Smooth muscle cell of the brain vasculature (primary cell): ENCODE results near the gene TERT.

Experiments used
- DNase-seq: peaks from one replicate; pipeline ENCODE4 v3.0.0-alpha.2; 2012; ENCODE audit warnings: low read depth, low spot score

Gene TERT

DNA sequence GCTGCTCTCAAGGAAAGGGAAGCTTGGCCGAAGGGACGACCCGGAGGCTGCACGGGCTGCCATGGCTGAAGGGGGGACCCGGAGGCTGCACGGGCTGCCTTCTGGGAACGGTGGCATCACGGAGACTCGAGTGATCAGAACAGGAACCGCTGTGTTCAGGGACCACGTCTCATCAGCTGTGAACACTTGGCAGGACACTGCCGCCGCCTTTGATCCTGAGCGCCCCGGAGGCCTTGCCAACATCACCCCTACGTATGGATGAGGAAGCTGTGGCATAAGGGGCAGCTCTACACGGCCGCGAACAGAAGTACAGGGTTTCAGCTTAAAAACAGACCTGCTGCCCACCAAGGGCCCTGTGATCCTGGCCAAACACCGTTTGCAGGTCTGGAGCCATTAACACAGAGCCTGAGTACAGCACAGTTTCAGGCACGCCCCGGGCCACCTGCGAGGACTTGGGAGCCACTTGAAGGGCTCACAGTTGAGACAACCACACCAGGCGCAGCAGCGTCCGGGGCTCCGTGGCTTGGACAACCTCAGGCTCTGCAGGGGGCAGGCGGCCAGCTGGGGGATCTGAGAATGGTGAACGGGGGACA, 23.9 kb upstream of the TERT start:
- DNase-seq = no peak

DNA sequence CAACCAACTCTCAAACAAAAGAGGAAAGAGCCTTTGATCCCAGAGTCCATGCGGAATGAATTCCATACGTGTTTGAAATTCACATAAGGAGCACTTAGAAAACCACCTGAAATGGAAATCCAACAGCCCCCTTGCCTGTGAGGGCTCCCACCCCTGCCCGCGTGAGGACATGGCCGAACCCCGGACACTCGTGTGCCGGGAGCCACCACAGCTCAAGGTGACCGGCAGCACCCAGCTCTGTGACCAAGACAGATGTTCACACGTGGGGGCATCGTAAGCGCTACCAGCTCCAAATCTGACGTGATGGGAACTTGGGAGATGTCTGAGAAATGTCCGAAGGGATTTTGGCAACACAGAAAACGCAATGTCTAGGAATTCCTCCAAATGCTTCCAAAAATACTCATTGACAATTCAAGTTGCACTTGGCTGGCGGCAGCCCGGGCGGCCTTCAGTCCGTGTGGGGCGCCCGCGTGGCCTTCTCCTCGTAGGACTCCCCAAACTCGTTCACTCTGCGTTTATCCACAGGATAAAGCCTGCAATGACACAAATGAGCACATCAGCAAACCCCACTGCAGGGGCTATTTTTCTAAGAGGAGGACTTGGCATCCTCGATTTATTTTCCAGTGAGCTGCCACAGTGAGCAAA, 23.2 kb upstream of the TERT start:
- DNase-seq = no peak

GRCh38 chr5:1316588-1317340, 21.9 kb upstream of the TERT start:
- DNase-seq = no peak

DNA sequence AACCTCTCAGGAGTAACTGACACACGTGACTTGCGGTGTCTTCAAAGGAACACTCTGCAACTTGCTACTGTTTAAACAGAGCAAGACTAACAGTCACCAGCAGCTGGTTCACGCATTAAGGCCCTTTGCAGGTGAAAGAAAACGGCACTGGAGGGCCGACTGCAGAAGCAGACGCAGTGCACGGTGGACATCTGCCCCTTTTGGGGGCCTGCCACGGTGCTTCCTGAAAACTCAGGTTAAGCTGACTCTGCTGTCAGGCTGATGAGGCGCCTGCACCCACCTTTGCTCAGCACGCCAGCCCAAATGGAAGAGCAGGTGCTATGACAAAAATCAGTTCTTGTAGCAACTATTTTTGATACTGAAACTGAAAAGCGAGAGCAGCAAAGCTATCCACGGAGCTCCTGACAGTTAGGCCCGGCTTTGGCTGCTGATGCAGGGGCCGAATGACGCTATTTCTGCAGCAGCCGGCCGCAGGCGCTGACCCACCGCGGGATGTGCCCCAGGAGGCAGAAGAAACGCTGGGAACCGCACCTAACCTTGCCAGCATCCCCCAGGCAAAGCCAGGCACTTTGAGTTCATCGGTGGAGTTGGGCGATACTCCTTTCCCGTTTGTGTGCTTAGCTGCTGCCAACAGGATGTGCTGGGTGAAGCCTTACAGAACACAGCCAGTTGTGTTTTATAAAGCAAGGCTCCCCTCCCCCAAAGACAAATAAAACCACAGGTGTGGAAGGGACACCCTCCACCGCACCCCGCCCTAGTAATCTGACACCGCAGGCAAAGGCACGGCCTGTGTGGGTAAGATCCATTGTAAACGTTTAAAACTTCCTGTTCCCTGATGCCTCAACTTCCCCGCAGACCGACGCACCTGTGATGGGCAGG, 21.1 kb upstream of the TERT start:
- no peak for DNase-seq

- DNase-seq = no peak
Observed at GRCh38 chr5:1315018-1315708, 20.3 kb upstream of the TERT start.

- no peak for DNase-seq
Observed at GRCh38 chr5:1314564-1314982, 19.7 kb upstream of the TERT start.

DNA sequence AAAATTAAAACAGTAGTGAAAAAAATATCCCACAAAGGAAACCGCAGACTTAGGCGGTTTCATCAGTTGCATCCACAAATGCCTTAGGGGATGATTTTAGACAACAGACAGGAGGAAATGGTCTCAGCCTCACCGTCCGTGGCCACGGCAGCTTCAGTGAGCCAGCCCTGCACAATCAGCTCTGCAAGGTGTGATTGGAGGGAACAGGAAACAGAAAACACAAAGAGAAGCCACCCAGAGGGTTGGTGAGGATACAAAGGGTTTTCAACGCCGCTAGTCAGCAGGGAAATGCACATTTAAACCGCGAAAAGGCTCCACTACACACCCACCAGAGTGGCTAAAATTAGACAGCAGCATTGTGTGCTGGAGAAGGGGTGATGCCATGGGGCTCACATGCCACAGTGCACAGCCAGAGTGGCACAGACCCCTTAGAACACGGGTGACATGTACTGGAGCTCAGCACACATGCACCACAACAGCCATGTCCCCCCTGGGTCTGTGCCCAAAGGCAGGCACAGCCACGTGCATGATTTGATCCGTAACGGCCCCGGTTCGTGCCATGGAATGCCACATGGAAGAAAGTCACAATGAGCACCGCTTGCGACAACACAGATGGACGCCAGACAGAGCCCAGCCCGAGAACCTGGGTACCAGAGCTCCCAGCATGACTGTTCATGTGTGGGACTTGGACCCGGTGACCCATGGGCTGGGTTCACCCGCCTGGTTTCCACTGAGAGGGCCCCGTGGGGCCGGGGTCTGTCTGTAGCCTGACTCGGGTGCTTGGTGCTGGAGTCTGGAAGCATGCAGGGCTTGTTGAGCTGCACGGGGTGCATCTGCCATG, 18.3 kb upstream of the TERT start:
- no peak for DNase-seq

GRCh38 chr5:1312206-1312605, 17.3 kb upstream of the TERT start:
- no peak for DNase-seq

DNA sequence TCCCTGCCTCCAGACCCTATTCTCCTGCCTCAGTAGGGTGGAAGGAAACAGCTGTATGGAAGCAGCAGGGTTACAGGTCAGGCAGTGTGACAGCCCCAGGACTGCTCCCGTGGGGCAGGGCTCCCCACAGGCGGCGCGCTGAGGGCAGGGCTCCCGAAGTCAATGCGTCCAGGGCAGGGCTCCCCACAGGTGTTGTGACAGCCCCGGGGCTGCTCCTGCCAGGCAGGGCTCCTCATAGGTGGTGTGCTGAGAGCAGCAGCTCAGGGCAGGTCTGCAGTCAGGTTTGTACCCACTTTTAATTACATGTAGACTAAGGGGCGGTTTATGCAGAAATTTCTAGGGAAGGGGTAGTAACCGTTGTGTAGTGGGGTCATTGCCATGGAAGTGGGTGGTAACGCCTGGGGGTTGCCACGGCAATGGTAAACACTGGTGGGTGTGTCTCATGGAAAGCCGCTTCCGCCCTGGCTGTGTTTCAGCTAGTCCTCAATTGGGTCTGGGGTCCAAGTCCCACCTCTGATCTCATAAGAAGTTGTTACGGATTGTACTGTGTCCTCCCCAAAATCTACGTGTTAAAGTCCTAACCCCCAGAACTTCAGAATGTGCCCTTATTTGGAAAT, 16.7 kb upstream of the TERT start:
- no peak for DNase-seq

DNA sequence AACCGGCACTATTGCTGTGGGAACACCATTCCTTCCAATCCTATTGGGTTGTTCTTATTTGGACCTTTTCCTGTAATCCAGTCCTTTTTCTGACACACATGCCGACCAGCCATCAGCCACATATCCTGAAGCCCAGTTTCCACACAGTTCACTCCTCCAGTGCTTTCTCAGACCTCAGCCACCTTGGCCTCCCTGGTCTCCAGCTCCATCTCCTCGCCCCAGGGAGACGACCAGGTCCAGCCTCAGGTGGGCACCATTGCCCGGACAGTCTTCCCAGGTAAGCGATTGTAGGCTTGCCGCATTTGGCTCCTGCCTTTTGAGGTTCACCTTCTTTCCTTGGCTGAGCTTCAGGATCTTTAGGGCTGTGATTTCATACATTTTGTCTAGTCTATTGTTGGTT, 15.2 kb upstream of the TERT start:
- DNase-seq = no peak

DNA sequence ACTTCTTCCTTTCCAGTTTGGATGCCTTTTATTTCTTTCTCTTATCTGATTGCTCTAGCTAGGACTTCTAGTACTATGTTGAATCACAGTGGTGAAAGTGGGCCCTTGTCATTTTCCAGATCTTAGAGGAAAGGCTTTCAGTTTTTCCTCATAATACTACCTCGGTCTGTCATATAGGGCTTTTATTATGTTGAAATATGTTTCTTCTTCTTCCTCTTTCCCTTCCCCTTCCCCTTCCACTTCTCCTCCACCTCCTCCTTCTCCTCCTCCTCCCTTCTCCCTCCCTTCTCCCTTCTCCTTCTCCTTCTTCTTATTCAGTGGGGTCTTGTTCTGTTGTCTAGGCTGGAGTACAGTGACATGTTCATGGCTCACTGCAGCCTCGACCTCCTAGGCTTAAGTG, 9.2 kb upstream of the TERT start:
- no peak for DNase-seq

DNA sequence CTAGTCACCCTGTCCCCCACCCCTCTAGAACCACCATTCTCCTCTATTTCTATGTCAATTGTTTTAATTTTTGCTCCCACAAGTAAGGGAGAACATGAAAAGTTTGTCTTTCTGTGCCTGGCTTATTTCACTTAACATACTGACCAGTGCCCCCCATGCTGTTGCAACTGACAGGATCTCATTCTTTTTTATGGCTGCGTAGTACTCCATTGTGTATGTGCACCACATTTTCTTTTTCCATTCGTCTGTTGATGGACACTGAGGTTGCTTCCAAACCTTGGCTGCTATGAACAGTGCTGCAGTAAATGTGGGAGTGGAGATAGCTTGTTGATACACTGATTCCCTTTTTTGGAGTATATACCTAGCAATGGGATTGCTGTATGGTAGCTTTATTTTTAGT, 7.4 kb upstream of the TERT start:
- no peak for DNase-seq

DNA sequence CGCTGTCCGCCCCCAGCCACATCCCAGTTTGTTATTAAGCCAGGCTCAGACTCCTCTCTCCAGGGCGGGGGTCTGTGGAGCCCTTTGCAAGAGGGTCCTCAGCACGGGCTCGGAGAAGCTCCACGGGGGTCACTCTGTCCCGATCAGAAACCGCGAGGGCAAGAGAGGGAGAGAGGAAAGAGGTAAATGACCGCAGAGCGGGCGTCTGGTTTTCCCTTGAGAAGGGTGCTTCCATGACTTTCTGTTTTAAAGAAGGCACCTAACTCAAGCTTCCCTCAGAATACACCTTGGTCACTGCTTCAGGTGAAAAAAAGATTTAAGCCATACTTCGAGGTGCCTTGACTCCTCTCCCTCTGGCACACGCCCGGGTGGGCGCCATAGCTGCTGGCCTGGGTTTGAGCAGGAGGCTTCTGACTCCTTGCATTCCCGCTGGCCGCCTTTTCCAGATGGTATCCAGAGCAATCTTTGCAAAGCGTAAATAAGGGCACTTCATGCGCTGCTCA, 5.8 kb upstream of the TERT start:
- DNase-seq = no peak

- no peak for DNase-seq
Observed at GRCh38 chr5:1299961-1300360, 5.1 kb upstream of the TERT start.

GRCh38 chr5:1299511-1299850, 4.6 kb upstream of the TERT start:
- DNase-seq = no peak

DNA sequence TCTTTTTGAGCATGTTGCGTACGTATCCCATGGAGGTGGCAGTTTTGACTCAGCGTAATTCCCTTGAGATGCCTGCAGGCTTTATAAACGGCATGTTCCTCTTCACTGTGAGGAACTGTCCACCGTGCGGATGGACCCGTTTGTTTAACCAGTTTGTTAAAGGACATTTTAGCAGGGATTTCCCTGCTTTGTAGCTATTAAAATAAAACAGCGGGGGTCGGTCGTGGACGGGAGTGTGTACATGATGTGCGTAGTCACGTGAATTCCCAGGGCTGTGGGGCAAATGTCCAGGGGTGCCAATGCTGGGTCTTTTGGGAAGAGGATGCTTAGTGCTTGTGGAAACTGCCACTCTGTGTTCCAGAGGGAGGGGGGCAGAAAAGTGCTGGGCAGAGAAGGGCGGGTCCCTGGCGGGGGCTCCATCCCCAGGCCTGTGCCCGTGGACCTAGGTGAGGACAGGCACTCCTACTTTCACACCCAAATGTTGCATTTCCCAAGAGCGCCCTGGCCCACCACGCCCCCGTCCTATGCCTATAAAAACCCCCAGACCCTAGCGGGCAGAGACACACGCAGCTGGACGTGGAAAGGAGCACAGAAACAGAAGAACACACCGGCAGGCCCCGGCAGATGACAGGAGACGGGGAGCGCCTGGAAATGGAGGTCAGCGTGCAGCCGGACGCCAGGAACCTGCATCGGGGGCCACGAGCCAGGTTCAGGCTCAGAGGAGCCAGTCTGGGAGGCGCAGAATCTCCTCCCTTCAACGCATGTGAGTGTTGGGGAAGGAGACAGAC, 4.0 kb upstream of the TERT start:
- DNase-seq = no peak

DNA sequence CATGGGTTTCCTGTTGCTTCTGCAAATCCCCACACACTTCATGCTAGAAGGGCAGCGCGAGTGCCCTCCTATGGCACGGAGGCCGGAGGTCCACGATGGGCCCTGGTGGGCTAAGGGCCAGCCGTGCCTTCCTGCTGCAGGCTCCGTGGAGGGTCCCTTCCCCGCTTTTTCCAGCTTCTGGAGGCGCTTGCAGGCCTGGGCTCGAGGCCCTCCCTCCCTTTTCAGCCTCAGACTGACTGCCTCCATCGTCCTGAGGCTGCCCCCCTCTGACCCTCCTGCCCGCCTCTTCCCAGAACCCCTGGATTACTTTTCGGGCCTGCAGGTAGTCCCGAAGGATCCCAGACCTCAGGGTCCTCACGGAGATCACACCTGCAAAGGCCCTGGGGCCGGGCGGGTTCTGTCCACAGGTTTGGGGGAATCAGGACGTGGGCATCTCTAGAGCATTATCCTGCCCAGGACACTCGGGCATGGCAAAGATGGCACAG, 3.2 kb upstream of the TERT start:
- no peak for DNase-seq

DNA sequence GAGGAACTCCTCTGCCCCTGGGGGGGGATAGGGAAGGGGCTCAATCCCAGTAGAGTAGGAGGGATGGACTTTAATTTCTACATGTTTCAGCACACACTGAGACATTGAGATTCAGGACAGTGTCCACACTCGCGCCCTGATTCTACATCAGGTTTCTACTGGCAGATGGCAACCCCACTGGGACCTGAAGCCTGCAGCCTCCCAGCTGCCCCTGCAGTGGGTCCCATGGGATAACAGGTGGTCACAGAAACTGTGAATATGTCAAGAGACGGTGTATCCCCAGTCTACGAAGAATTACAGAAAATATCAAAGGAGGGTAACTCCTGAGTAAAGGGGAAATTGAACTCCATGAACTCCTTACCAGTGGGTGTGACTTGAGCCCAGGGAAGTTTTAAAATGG, 2.4 kb upstream of the TERT start:
- no peak for DNase-seq

- no peak for DNase-seq
Observed at GRCh38 chr5:1295650-1296037, 776 bp upstream of the TERT start.
